ENCODE measurements around the gene ZNF716.

DNA sequence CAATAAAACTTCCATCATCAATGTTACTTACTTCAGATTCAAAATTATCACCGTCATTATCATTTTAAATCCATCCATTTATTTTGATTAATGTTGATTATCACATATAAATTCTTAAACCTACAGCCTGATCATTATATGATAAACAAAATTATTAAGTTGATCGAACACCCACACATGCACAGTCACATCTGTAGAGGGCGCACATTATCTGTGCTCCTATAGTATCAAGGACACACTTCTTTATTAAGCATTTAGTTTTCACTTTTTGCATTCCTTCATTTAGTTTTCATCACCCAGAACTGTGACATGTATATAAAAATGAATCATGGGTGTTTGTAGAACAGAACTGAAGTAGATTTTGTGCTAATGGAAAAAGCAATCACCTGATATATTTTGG, 26.2 kb upstream of the ZNF716 start:
- TF ChIP-seq, protein P1, sequence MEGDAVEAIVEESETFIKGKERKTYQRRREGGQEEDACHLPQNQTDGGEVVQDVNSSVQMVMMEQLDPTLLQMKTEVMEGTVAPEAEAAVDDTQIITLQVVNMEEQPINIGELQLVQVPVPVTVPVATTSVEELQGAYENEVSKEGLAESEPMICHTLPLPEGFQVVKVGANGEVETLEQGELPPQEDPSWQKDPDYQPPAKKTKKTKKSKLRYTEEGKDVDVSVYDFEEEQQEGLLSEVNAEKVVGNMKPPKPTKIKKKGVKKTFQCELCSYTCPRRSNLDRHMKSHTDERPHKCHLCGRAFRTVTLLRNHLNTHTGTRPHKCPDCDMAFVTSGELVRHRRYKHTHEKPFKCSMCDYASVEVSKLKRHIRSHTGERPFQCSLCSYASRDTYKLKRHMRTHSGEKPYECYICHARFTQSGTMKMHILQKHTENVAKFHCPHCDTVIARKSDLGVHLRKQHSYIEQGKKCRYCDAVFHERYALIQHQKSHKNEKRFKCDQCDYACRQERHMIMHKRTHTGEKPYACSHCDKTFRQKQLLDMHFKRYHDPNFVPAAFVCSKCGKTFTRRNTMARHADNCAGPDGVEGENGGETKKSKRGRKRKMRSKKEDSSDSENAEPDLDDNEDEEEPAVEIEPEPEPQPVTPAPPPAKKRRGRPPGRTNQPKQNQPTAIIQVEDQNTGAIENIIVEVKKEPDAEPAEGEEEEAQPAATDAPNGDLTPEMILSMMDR (IDR thresholded peaks at IDR 0.05): no peak
- no peak for TF ChIP-seq POLR2A (IDR thresholded peaks at IDR 0.05)

All from right lobe of liver (tissue), 4 donors.